AG04450 (cell line): ENCODE results near the gene MAPK14. TPM values are rescaled to one million over a fixed set of nuclear protein-coding genes. Genes with fewer than 3 reads are reported as not detected.

Source experiments
- CTCF ChIA-PET: fragments of 300-600, 350-600 bp; formaldehyde crosslinking; extraction: SDS; loops from one replicate; lab custom pipeline; 2022; ENCODE audit warnings: antibody characterized with exemption, inconsistent platforms; lab: Charles Lee
- POLR2A ChIA-PET: fragments of 350-600 bp; formaldehyde crosslinking; extraction: SDS; loops from one replicate; lab custom pipeline; 2021; ENCODE audit warnings: antibody characterized with exemption, inconsistent platforms; lab: Yijun Ruan, JAX
- DNase-seq: peaks from one replicate; pipeline ENCODE4 v3.0.0-alpha.2; 2011; ENCODE audit warnings: low read depth, low spot score
- H3K27ac ChIP-seq: one replicate; pipeline ENCODE4 v1.5.1; 2012; ENCODE audit warnings: low read depth, low read length, control low read depth
- H3K27me3 ChIP-seq: one replicate; pipeline ENCODE4 v1.6.0; 2012; ENCODE audit warnings: low read length; ENCODE audit not compliant: control insufficient read depth, insufficient read depth
- H3K4me3 ChIP-seq: 2 replicates; pipeline ENCODE4 v1.5.1; 2011; ENCODE audit warnings: mild to moderate bottlenecking, low read depth, low read length, control low read depth
- H3K9me3 ChIP-seq: 2 replicates; pipeline ENCODE4 v1.5.1; 2012; ENCODE audit warnings: low read length; ENCODE audit not compliant: control insufficient read depth, insufficient read depth
- CTCF ChIP-seq: IDR thresholded peaks from 2 replicates; pipeline ENCODE4 v1.5.1; 2011; ENCODE audit warnings: low read depth, low read length, control low read depth, inconsistent platforms
- polyA plus RNA-seq: library from polyadenylated mRNA; depleted of rRNA; stranded (reverse); fragments of >200 nt; gene quantifications from 2 replicates; pipeline ENCODE4 v1.2.3, GENCODE V29; 2011

Gene MAPK14
- polyA plus RNA-seq, 1 experiment = 55.7 TPM

GRCh38 chr6:36124881-36125280 lies 97.3 kb downstream of the MAPK14 start:
- no peak for DNase-seq
- no peak for TF ChIP-seq CTCF
- H3K27me3 ChIP-seq = no peaks in the 10 kb centered on the region
- peaks cover 5% of the 10 kb centered on the region; the same call in 1 of the 2 replicates for H3K9me3 ChIP-seq
- ChIA-PET POLR2A (no interaction called here), CTCF (interaction anchor here (0.6 to 1.4 kb wide), 3 partner anchors 27 to 236 kb away, joined by 3 to 8 read pairs (median 4); no protein-coding TSS in a partner anchor)
- no peak overlapping the region for H3K4me3 ChIP-seq
- no peak overlapping the region for H3K27ac ChIP-seq

GRCh38 chr6:36125575-36125974 lies 98.0 kb downstream of the MAPK14 start:
- DNase-seq = no peak
- Histone ChIP-seq H3K9me3 (peaks cover 5% of the 10 kb centered on the region; the same call in 1 of the 2 replicates), H3K4me3 (no peak overlapping the region), H3K27ac (no peak overlapping the region), H3K27me3 (no peaks in the 10 kb centered on the region)
- POLR2A ChIA-PET = no interaction called here
- TF ChIP-seq CTCF = no peak
- CTCF ChIA-PET = no interaction called here

GRCh38 chr6:36126121-36126520 lies 98.5 kb downstream of the MAPK14 start:
- ChIA-PET POLR2A (interaction anchor here (0.7 kb wide), 1 partner anchor 71 kb away, joined by 3 read pairs; the partner anchor contains the start of gene BRPF3), CTCF (no interaction called here)
- Histone ChIP-seq H3K27me3 (no peaks in the 10 kb centered on the region), H3K9me3 (peaks cover 5% of the 10 kb centered on the region; the same call in 1 of the 2 replicates), H3K27ac (no peak overlapping the region), H3K4me3 (no peak overlapping the region)
- no peak for TF ChIP-seq CTCF
- no peak for DNase-seq

- TF ChIP-seq CTCF = no peak
- Histone ChIP-seq H3K27me3 (no peaks in the 10 kb centered on the region), H3K4me3 (no peak overlapping the region), H3K27ac (peak overlapping the region; percentile 61), H3K9me3 (peaks cover 5% of the 10 kb centered on the region; the same call in 1 of the 2 replicates)
- ChIA-PET CTCF (interaction anchor here (1.1 kb wide), 1 partner anchor 32 kb away, joined by 3 read pairs; no protein-coding TSS in a partner anchor), POLR2A (interaction anchor here (0.7 to 0.8 kb wide), 2 partner anchors 70 to 98 kb away, joined by 3 to 4 read pairs; partner anchors contain the start of gene BRPF3)
- no peak for DNase-seq
Measured at GRCh38 chr6:36126553-36127458, 99.2 kb downstream of the MAPK14 start.
